Measurements from ENCODE around the gene NOD2.

Gene NOD2

GRCh38 chr16:50718061-50718760, 24.8 kb downstream of the NOD2 start:
- DNase-seq = no peak

- DNase-seq = no peak
Measured at GRCh38 chr16:50718761-50719400, 25.5 kb downstream of the NOD2 start.

GRCh38 chr16:50719401-50720337, 26.3 kb downstream of the NOD2 start:
- DNase-seq = no peak

- no peak for DNase-seq
Measured at GRCh38 chr16:50721549-50722404, 28.4 kb downstream of the NOD2 start.

- no peak for DNase-seq
Measured at GRCh38 chr16:50722405-50722737, 29.0 kb downstream of the NOD2 start.

- DNase-seq = no peak
Measured at GRCh38 chr16:50722960-50723359, 29.6 kb downstream of the NOD2 start.

GRCh38 chr16:50724306-50724705, 30.9 kb downstream of the NOD2 start:
- DNase-seq = no peak

GRCh38 chr16:50731130-50731988, 38.0 kb downstream of the NOD2 start:
- DNase-seq = no peak

GRCh38 chr16:50731989-50732832, 38.8 kb downstream of the NOD2 start:
- no peak for DNase-seq

- DNase-seq = no peak
Measured at GRCh38 chr16:50733468-50733867, 40.1 kb downstream of the NOD2 start.

GRCh38 chr16:50735629-50736122, 42.3 kb downstream of the NOD2 start:
- DNase-seq = peak in 1 of 2 experiments; percentile 46

- no peak for DNase-seq
Measured at GRCh38 chr16:50736448-50736847, 43.0 kb downstream of the NOD2 start.

GRCh38 chr16:50737420-50737959, 44.1 kb downstream of the NOD2 start:
- no peak for DNase-seq

- no peak for DNase-seq
Measured at GRCh38 chr16:50739031-50739430, 45.6 kb downstream of the NOD2 start.

GRCh38 chr16:50740736-50741135, 47.3 kb downstream of the NOD2 start:
- DNase-seq = no peak

- DNase-seq = no peak
Measured at GRCh38 chr16:50741225-50741780, 47.9 kb downstream of the NOD2 start.

- peak; percentile 99 for DNase-seq
Measured at GRCh38 chr16:50741781-50742575, 48.6 kb downstream of the NOD2 start, which contains the start of gene CYLD. Gene CYLD, plus strand, starts transcription at chr16:50742086. Its CDS starts 7,613 bp downstream, at chr16:50749699.

GRCh38 chr16:50742576-50743200, 49.3 kb downstream of the NOD2 start:
- peak; percentile 39 to 50 for DNase-seq
